GM12878 (cell line): ENCODE results near the gene LACRT. TPM values are rescaled to one million over a fixed set of nuclear protein-coding genes. Genes with fewer than 3 reads are reported as not detected.

ENCODE experiments used
- ATAC-seq: fragments of 200-7000 bp; cut with Tn5 transposase; 3 replicates; pipeline ENCODE4 v1.9.1; 2020; ENCODE audit warnings: mild to moderate bottlenecking, moderate library complexity
- BruUV-seq: library from RNA; stranded (reverse); fragments of 400-500 nt; replicated peaks from 2 replicates; lab custom pipeline; 2021; lab: Mats Ljungman, UMichigan
- CTCF ChIA-PET: fragments of 300-600 bp; sonication (Branson Sonifier 250); formaldehyde crosslinking; extraction: SDS; loops from one replicate; lab custom pipeline; 2021; ENCODE audit warnings: inconsistent platforms; lab: Yijun Ruan, JAX
- POLR2A ChIA-PET: fragments of 350-600 bp; formaldehyde crosslinking; extraction: SDS; loops from one replicate; lab custom pipeline; 2021; ENCODE audit warnings: inconsistent platforms; lab: Charles Lee
- RAD21 ChIA-PET: fragments of 300-600 bp; sonication (Branson Sonifier 250); formaldehyde crosslinking; loops from one replicate; lab custom pipeline; 2023; ENCODE audit warnings: antibody characterized with exemption; ENCODE audit not compliant: unreplicated experiment; lab: Charles Lee
- SMC1A ChIA-PET: fragments of 300-600 bp; sonication (Branson Sonifier 250); formaldehyde crosslinking; loops from one replicate; lab custom pipeline; 2023; ENCODE audit not compliant: unreplicated experiment, uncharacterized antibody; lab: Charles Lee
- DNase-seq: peaks from one replicate; pipeline ENCODE4 v3.0.0-alpha.2; 2011; ENCODE audit warnings: low read depth, low spot score
- FAIRE-seq: peaks from 3 replicates; lab custom pipeline; 2011; peaks lifted over from hg19 to GRCh38; lab: Jason Lieb, UNC
- H2AFZ ChIP-seq: 2 replicates; pipeline ENCODE4 v1.6.0; 2011; ENCODE audit warnings: low read depth, low read length, control low read depth; ENCODE audit not compliant: control insufficient read depth
- H3K27ac ChIP-seq: 2 replicates; pipeline ENCODE4 v1.5.1; 2011; ENCODE audit warnings: control low read depth; ENCODE audit not compliant: control insufficient read depth, insufficient read depth
- H3K27me3 ChIP-seq, 2 experiments: replicated peaks in 1 of 2; 2 replicates each; pipeline versions ENCODE4 v1.6.0 to v1.6.1; 2011; ENCODE audit warnings: low read length in 1 of 2; ENCODE audit not compliant: control insufficient read depth in 2 of 2, insufficient read depth in 2 of 2
- H3K36me3 ChIP-seq, 2 experiments: 2 replicates each; pipeline ENCODE4 v1.5.1; 2011; ENCODE audit warnings: low read length in 1 of 2; ENCODE audit not compliant: control insufficient read depth in 2 of 2, insufficient read depth in 2 of 2
- H3K4me1 ChIP-seq: 2 replicates; pipeline ENCODE4 v1.6.1; 2011; ENCODE audit warnings: mild to moderate bottlenecking, low read length, moderate library complexity, mixed read lengths; ENCODE audit not compliant: control insufficient read depth, insufficient read depth
- H3K4me2 ChIP-seq: 2 replicates; pipeline ENCODE4 v1.6.0; 2011; ENCODE audit warnings: control low read depth; ENCODE audit not compliant: control insufficient read depth, insufficient read depth
- H3K4me3 ChIP-seq: fragments of 200-600 bp; sonication (generic); 2 replicates; pipeline ENCODE4 v1.5.1; 2016
- H3K79me2 ChIP-seq: 2 replicates; pipeline ENCODE4 v1.6.0; 2011; ENCODE audit warnings: low read length; ENCODE audit not compliant: control insufficient read depth, insufficient read depth
- H3K9ac ChIP-seq: 2 replicates; pipeline ENCODE4 v1.8.0; 2011; ENCODE audit warnings: low read length, control low read depth, mixed read lengths; ENCODE audit not compliant: control insufficient read depth, insufficient read depth
- H3K9me3 ChIP-seq: replicated peaks from 3 replicates; pipeline ENCODE4 v1.5.1; 2011; ENCODE audit warnings: mild to moderate bottlenecking, low read length; ENCODE audit not compliant: control insufficient read depth, insufficient read depth
- H4K20me1 ChIP-seq: 2 replicates; pipeline ENCODE4 v1.6.0; 2011; ENCODE audit not compliant: control insufficient read depth, insufficient read depth
- ATF7 ChIP-seq: fragments of 450-650 bp; IDR thresholded peaks from 2 replicates; pipeline ENCODE4 v1.6.1; 2016; ENCODE audit warnings: low read depth, mild to moderate bottlenecking
- BCL11A ChIP-seq: IDR thresholded peaks from 2 replicates; pipeline ENCODE4 v1.6.1; 2011; ENCODE audit warnings: low read depth, low read length
- CHD1 ChIP-seq: IDR thresholded peaks from 2 replicates; pipeline ENCODE4 v1.6.1; 2012; ENCODE audit warnings: low read depth, low read length, improper control_type of control experiment
- CHD2 ChIP-seq: IDR thresholded peaks from 2 replicates; pipeline ENCODE4 v1.6.1; 2011; ENCODE audit warnings: low read depth, low read length, improper control_type of control experiment, borderline replicate concordance
- FOXM1 ChIP-seq: IDR thresholded peaks from 2 replicates; pipeline ENCODE4 v1.6.1; 2012; ENCODE audit warnings: low read depth, mild to moderate bottlenecking, inconsistent platforms, low read length, moderate library complexity
- HCFC1 ChIP-seq: fragments of 150-350 bp; IDR thresholded peaks from 2 replicates; pipeline ENCODE4 v1.6.1; 2014; ENCODE audit warnings: low read length
- IRF4 ChIP-seq: IDR thresholded peaks from 2 replicates; pipeline ENCODE4 v1.6.1; 2011; ENCODE audit warnings: low read depth, low read length
- JUND ChIP-seq: IDR thresholded peaks from 2 replicates; pipeline ENCODE4 v1.6.1; 2012; ENCODE audit warnings: low read depth, mild to moderate bottlenecking, low read length, improper control_type of control experiment, moderate library complexity
- MEF2B ChIP-seq: fragments of 450-650 bp; IDR thresholded peaks from 2 replicates; pipeline ENCODE4 v1.6.1; 2018; ENCODE audit warnings: mild to moderate bottlenecking, moderate library complexity; ENCODE audit not compliant: partially characterized antibody, poor library complexity, severe bottlenecking
- SIN3A ChIP-seq: IDR thresholded peaks from 2 replicates; pipeline ENCODE4 v1.6.1; 2012; ENCODE audit warnings: low read depth, low read length, improper control_type of control experiment
- SIX5 ChIP-seq: IDR thresholded peaks from 2 replicates; pipeline ENCODE4 v1.6.1; 2011; ENCODE audit warnings: mild to moderate bottlenecking, low read depth, low read length, moderate library complexity; ENCODE audit not compliant: severe bottlenecking
- SMC3 ChIP-seq: IDR thresholded peaks from 2 replicates; pipeline ENCODE4 v1.6.1; 2011; ENCODE audit warnings: low read length, improper control_type of control experiment, borderline replicate concordance
- TARDBP ChIP-seq: IDR thresholded peaks from 2 replicates; pipeline ENCODE4 v1.6.1; 2016; ENCODE audit warnings: borderline replicate concordance
- ZZZ3 ChIP-seq: IDR thresholded peaks from 2 replicates; pipeline ENCODE4 v1.6.1; 2011; ENCODE audit warnings: low read depth; ENCODE audit not compliant: control insufficient read depth, insufficient read length
- WGBS: methylation state at CpG from one replicate; pipeline ENCODE4 v1.1.6; 2016; ENCODE audit warnings: low lambda C conversion rate; ENCODE audit not compliant: insufficient replicate concordance, insufficient coverage; ENCODE audit errors: missing lambda C conversion rate; 5-methylcytosine and 5-hydroxymethylcytosine counted together
- in situ Hi-C: fragments of 300-500 bp; cut with MboI; formaldehyde crosslinking; loops from 9 replicates; pipeline ENCODE4 v1.14.3; 2018; ENCODE audit warnings: mixed read lengths
- intact Hi-C: fragments of 100-400 bp; cut with micrococcal nuclease; formaldehyde crosslinking; loops from one replicate; pipeline ENCODE4 v1.14.2; 2022; ENCODE audit not compliant: unreplicated experiment
- polyA plus RNA-seq, 11 experiments: library from polyadenylated mRNA; depleted of rRNA in 4 of 11; unstranded in 6 of 11; stranded (reverse) in 5 of 11; fragments of >200 nt; fragmentation: Nextera tagmentation in 4 of 11; fragmentation: Illumina TruSeq in 1 of 11; extraction: Ambion mirVana in 4 of 11; extraction: Trizol in 1 of 11; gene quantifications; 1 replicate in 1 of 11; 2 replicates in 10 of 11; pipeline versions ENCODE4 v1.2.1 to v1.2.3, GENCODE V29; 2011 to 2016; ENCODE audit warnings: inconsistent platforms in 2 of 11, missing spikeins in 2 of 11, low read depth in 1 of 11
- total RNA-seq, 4 experiments: library from RNA; depleted of rRNA in 3 of 4; stranded (reverse); fragments of >200 nt in 3 of 4; fragmentation: Illumina TruSeq in 1 of 4; extraction: Trizol in 1 of 4; gene quantifications; 2 replicates each; pipeline versions ENCODE4 v1.2.1 to v1.2.3, GENCODE V29; 2013 to 2021
- TF ChIP-seq, protein P1 (sequence below): fragments of 450-650 bp; IDR thresholded peaks from 2 replicates; pipeline ENCODE4 v1.6.1; 2018; ENCODE audit warnings: mild to moderate bottlenecking, low read depth, moderate library complexity; ENCODE audit not compliant: partially characterized antibody
- TF ChIP-seq, protein P2 (sequence below): fragments of 450-650 bp; IDR thresholded peaks from 2 replicates; pipeline ENCODE4 v1.6.1; 2017; ENCODE audit warnings: low read depth, mild to moderate bottlenecking, moderate library complexity

LACRT gene
- total and polyA plus RNA-seq, 10 of the 15 experiments (the other 5 are each of a cell fraction or from before 2014, with no cell fraction given), result not detected

DNA sequence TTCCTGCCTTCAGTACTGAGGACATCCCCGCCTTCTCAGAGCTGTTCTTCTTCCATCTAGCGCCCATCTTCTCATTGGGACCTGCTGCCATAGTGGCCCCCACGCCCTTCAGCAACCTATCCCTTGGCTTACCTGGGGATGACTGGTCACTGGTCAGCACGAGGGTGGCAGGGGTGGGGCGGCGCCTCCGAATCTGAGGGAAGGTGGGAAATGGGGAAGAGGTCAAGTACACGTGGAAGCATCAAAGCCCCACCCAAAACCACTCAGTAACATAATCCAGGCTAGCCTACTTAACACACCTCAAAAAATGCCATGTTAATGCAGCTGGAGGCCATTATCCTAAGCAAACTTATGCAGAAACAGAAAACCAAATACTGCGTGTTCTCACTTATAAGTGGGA is 50.6 kb downstream of the LACRT start (continued):
- no peak for TF ChIP-seq FOXM1
- TF ChIP-seq, all 136 proteins: peak for 0

DNA sequence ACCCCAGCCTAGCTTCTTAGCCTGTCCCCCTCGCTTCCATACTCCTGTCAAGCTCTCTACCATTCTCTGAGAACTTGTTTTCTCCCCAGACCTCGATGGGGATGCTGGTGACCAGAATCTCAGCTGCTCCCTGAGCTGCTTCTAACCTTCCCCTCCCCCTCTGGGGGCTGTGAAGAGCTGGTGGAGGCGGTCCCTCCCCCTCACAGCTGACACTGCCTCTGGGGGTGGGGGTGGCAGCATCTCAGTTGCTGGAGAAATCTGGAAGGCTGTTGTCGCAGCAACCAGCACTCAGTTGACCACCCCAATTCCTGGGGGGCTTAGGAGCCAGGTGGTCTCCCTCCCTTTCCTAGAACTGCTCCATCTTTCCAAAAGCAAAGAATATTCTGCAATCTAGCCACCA is 51.0 kb downstream of the LACRT start:
- RAD21 ChIA-PET, result no interaction called here
- Histone ChIP-seq H3K4me2 (no peak overlapping the region), H3K4me1 (no peaks in the 10 kb centered on the region), H3K27ac (no peak overlapping the region), H3K79me2 (no peaks in the 10 kb centered on the region), H3K9me3 (no peaks in the 10 kb centered on the region), H3K36me3 (no peaks in the 10 kb centered on the region; a peak in 1 of 4 replicates), H4K20me1 (no peaks in the 10 kb centered on the region), H3K9ac (no peak overlapping the region), H3K4me3 (no peak overlapping the region), H3K27me3 (peaks cover 0 to 4% of the 10 kb centered on the region in 2 experiments), H2AFZ (no peak overlapping the region)
- no peak for DNase-seq
- intact Hi-C loops, result no loop called here
- ATAC-seq, result no peak
- SMC1A ChIA-PET, result interaction anchor here (1.1 kb wide), 1 partner anchor 75 kb away, joined by 3 read pairs; no protein-coding TSS in a partner anchor
- CTCF ChIA-PET, result interaction anchor here (1.6 kb wide), 1 partner anchor 14 kb away, joined by 3 read pairs; no protein-coding TSS in a partner anchor
- no TSS peak for BruUV-seq
- 13% methylated on average over 4 of the region's 4 CpGs for WGBS
- in situ Hi-C loops, result no loop called here
- TF ChIP-seq, protein P1, sequence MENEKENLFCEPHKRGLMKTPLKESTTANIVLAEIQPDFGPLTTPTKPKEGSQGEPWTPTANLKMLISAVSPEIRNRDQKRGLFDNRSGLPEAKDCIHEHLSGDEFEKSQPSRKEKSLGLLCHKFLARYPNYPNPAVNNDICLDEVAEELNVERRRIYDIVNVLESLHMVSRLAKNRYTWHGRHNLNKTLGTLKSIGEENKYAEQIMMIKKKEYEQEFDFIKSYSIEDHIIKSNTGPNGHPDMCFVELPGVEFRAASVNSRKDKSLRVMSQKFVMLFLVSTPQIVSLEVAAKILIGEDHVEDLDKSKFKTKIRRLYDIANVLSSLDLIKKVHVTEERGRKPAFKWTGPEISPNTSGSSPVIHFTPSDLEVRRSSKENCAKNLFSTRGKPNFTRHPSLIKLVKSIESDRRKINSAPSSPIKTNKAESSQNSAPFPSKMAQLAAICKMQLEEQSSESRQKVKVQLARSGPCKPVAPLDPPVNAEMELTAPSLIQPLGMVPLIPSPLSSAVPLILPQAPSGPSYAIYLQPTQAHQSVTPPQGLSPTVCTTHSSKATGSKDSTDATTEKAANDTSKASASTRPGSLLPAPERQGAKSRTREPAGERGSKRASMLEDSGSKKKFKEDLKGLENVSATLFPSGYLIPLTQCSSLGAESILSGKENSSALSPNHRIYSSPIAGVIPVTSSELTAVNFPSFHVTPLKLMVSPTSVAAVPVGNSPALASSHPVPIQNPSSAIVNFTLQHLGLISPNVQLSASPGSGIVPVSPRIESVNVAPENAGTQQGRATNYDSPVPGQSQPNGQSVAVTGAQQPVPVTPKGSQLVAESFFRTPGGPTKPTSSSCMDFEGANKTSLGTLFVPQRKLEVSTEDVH, result no peak
- TF ChIP-seq ATF7 (no peak), SIX5 (no peak), CHD2 (no peak), JUND (no peak), ZZZ3 (no peak), IRF4 (no peak), MEF2B (no peak), TARDBP (no peak), SMC3 (no peak), HCFC1 (no peak), CHD1 (no peak), SIN3A (no peak), BCL11A (no peak)
- TF ChIP-seq, protein P2, sequence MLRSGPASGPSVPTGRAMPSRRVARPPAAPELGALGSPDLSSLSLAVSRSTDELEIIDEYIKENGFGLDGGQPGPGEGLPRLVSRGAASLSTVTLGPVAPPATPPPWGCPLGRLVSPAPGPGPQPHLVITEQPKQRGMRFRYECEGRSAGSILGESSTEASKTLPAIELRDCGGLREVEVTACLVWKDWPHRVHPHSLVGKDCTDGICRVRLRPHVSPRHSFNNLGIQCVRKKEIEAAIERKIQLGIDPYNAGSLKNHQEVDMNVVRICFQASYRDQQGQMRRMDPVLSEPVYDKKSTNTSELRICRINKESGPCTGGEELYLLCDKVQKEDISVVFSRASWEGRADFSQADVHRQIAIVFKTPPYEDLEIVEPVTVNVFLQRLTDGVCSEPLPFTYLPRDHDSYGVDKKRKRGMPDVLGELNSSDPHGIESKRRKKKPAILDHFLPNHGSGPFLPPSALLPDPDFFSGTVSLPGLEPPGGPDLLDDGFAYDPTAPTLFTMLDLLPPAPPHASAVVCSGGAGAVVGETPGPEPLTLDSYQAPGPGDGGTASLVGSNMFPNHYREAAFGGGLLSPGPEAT, result no peak
- POLR2A ChIA-PET, result interaction anchor here (0.5 kb wide), 1 partner anchor 67 kb away, joined by 3 read pairs; no protein-coding TSS in a partner anchor
- no peak for FAIRE-seq
